Heart right ventricle (tissue), 16 donors: ENCODE results near the gene TAF1C. TPM values are rescaled to one million over a fixed set of nuclear protein-coding genes. Genes with fewer than 3 reads are reported as not detected.

ENCODE experiments used
- ATAC-seq, 8 donors: fragments of 200-7000 bp; cut with Tn5 transposase; one replicate each; pipeline ENCODE4 v1.9.1; 2020; ENCODE audit warnings: mild to moderate bottlenecking in 8 of 8, moderate library complexity in 8 of 8, moderate number of reproducible peaks in 1 of 8
- DNase-seq, 2 donors: peaks; one replicate each; pipeline ENCODE4 v3.0.0-alpha.2; 2020
- H3K27ac ChIP-seq, 10 donors: fragments of 200-600 bp; sonication (generic) in 2 of 10; one replicate each; pipeline versions ENCODE4 v1.5.0 to v1.8.0; 2020 to 2022; ENCODE audit warnings: mild to moderate bottlenecking in 3 of 10
- H3K27me3 ChIP-seq, 7 donors: fragments of 200-600 bp; one replicate each; pipeline ENCODE4 v1.8.0; 2021 to 2022; ENCODE audit warnings: mild to moderate bottlenecking in 2 of 7
- H3K36me3 ChIP-seq, 9 donors: fragments of 200-600 bp; sonication (generic) in 1 of 9; one replicate each; pipeline versions ENCODE4 v1.5.0 to v1.8.0; 2020 to 2022; ENCODE audit warnings: mild to moderate bottlenecking in 2 of 9
- H3K4me1 ChIP-seq, 9 donors: fragments of 200-600 bp; sonication (generic) in 1 of 9; one replicate each; pipeline versions ENCODE4 v1.5.0 to v1.8.0; 2020 to 2022; ENCODE audit warnings: mild to moderate bottlenecking in 4 of 9
- H3K4me3 ChIP-seq, 10 donors: fragments of 200-600 bp; sonication (generic) in 2 of 10; one replicate each; pipeline versions ENCODE4 v1.5.0 to v1.8.0; 2020 to 2022; ENCODE audit warnings: mild to moderate bottlenecking in 7 of 10, moderate library complexity in 2 of 10
- H3K9me3 ChIP-seq, 11 donors: fragments of 200-600 bp in 10 of 11; sonication (generic) in 2 of 11; one replicate each; pipeline versions ENCODE4 v1.5.0 to v1.8.0; 2013 to 2022; ENCODE audit warnings: mild to moderate bottlenecking in 2 of 11, control low read depth in 1 of 11, moderate library complexity in 1 of 11
- CTCF ChIP-seq, 9 donors: fragments of 200-600 bp; sonication (generic) in 2 of 9; IDR thresholded peaks; one replicate each; pipeline versions ENCODE4 v1.5.0 to v1.8.0; 2021 to 2022; ENCODE audit warnings: antibody characterized with exemption in 9 of 9, mild to moderate bottlenecking in 5 of 9, moderate library complexity in 1 of 9
- WGBS, 2 donors: extraction: QIAGEN DNeasy Blood & Tissue Kit; methylation state at CpG; one replicate each; pipeline ENCODE4 v1.1.7; 2013; ENCODE audit warnings: inconsistent platforms in 1 of 2; 5-methylcytosine and 5-hydroxymethylcytosine counted together
- intact Hi-C, 10 donors: fragments of 100-400 bp; cut with DNase I; formaldehyde crosslinking; loops; one replicate each; pipeline versions ENCODE4 v1.11.1 to v1.14.2; 2022
- polyA plus RNA-seq, 2 donors: library from polyadenylated mRNA; stranded (reverse); fragments of 200-250 nt; gene quantifications; one replicate each; pipeline ENCODE4 v1.2.3, GENCODE V29; 2013
- total RNA-seq, 10 donors: library from RNA; stranded (reverse); fragmentation: NEBNext Ultra II Directional in 3 of 10; extraction: Animal tissue kit (Norgen Biotek cat#: 25700) in 3 of 10; gene quantifications; one replicate each; pipeline versions ENCODE4 v1.2.1 to v1.2.4, GENCODE V29; 2021 to 2023
- donor health status: Arrhythmogenic right ventricular cardiomyopathy.
- donor health status: ischemic (EF 13 %, LVEDD 7.1; RV severe dilation, severe dysfunction).
- donor health status: healthy with polysubstance abuse.
- donor health status: DM: no; HTN: yes; CAD: no.
- donor health status: DM: no; HTN: no; CAD: no.
- donor health status: ischemic (EF 25% LVEDD 6.9; RV normal size, moderate dysfunction).
- donor health status: ischemic (EF 25% LVEDD 5.7; RV mildly dilated, moderate dysfunction).
- donor health status: healthy.
- donor health status: DM: yes; HTN: yes; CAD: no.
- donor health status: Ischemic cardiomyopathy.
- donor health status: ischemic (EF 35%, LVEDD 5.7; RV mildly dilated, moderate dysfunction).
- donor health status: nonischemic (EF 11% LVEDD 7.7; RV severe dilation, severe dysfunction).
- donor health status: DM: yes; HTN: yes; CAD: no.
- donor health status: PGD.
- donor health status: ischemic (EF 29% LVEDD 5.4; RV normal size, mild dysfunction).
- donor health status: nonischemic (EF 23%, LVEDD 6.1; RV moderate dilation, normal function).

The TAF1C gene
- total and polyA plus RNA-seq, 12 donors: 14.2 to 76.7 (median 21.6) TPM

DNA sequence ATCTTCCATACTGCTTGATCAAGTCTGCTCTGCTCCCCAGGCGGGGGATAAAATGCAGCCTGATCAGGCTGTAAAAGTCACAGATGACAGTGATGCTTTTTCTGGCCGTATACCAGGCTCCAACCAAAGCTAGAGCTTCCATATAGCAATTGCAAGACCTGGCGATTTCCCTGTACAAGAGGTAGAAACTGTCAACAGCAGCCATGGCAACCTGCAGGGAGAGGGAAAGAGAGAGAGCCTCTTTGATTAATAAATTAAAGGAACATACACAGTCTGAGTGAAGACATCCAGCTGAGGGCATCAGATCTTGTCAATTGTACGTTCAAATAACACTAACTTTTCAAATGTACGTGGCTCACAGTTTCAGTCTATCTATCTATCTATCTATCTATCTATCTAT is 55.7 kb downstream of the TAF1C start:
- Histone ChIP-seq H3K9me3 (no peaks in the 10 kb centered on the region), H3K27me3 (no peaks in the 10 kb centered on the region), H3K36me3 (peaks cover 0 to 59% (median 14%) of the 10 kb centered on the region in 9 donors), H3K27ac (no peak overlapping the region), H3K4me3 (no peak overlapping the region), H3K4me1 (no peaks in the 10 kb centered on the region)
- intact Hi-C loops: no loop called here
- no peak for TF ChIP-seq CTCF (IDR thresholded peaks at IDR 0.05)
- 75 to 78% methylated on average over 5 of the region's 5 CpGs for WGBS, 2 donors
- ATAC-seq (no peak), DNase-seq (no peak)

Other genes starting within 250 kb of the TAF1C start
- gene OSGIN1, start 233.8 kb downstream of the TAF1C start, total RNA-seq: 10 to 100 TPM in 1 of 10 donors, 1 to 10 TPM in 9; 3.2 to 14.5 (median 5.3) TPM
- 10 to 100 TPM in 1 of 2 donors, 1 to 10 TPM in 1; 5.6 to 10.5 TPM for gene OSGIN1, start 233.8 kb downstream of the TAF1C start, polyA plus RNA-seq
- 1 to 10 TPM in 4 of 10 donors, under 1 TPM in 6; 0.32 to 1.1 (median 0.90) TPM for gene NECAB2, start 218.8 kb downstream of the TAF1C start, total RNA-seq
- 1 to 10 TPM; 1.9 to 3.2 TPM for gene NECAB2, start 218.8 kb downstream of the TAF1C start, polyA plus RNA-seq
- 1 to 10 TPM in 2 of 10 donors, under 1 TPM in 1, not detected in 7; 0.45 to 5.1 (median 1.2) TPM for gene SLC38A8, start 144.3 kb downstream of the TAF1C start, total RNA-seq
- gene SLC38A8, start 144.3 kb downstream of the TAF1C start, polyA plus RNA-seq: 10 to 100 TPM in 1 of 2 donors, not detected in 1; 30.8 TPM
- 100 to 1,000 TPM in 1 of 10 donors, 10 to 100 TPM in 9; 55.9 to 122 (median 73.5) TPM for gene MBTPS1, start 70.1 kb downstream of the TAF1C start, total RNA-seq
- 10 to 100 TPM; 41.4 to 45.1 TPM for gene MBTPS1, start 70.1 kb downstream of the TAF1C start, polyA plus RNA-seq
- 10 to 100 TPM; 19.4 to 38.5 (median 25.3) TPM for gene HSDL1, start 41.9 kb downstream of the TAF1C start, total RNA-seq
- 10 to 100 TPM in 1 of 2 donors, 1 to 10 TPM in 1; 9.9 to 13.7 TPM for gene HSDL1, start 41.9 kb downstream of the TAF1C start, polyA plus RNA-seq
- gene DNAAF1, start 41.7 kb downstream of the TAF1C start, total RNA-seq: under 1 TPM in 3 of 10 donors, not detected in 7; 0.23 to 0.54 (median 0.28) TPM
- gene DNAAF1, start 41.7 kb downstream of the TAF1C start, polyA plus RNA-seq: 1 to 10 TPM in 1 of 2 donors, under 1 TPM in 1; 0.33 to 2.6 TPM
- 1 to 10 TPM in 3 of 10 donors, under 1 TPM in 3, not detected in 4; 0.52 to 2.2 (median 0.85) TPM for gene ADAD2, start 4.1 kb upstream of the TAF1C start, total RNA-seq
- gene ADAD2, start 4.1 kb upstream of the TAF1C start, polyA plus RNA-seq: 1 to 10 TPM in 1 of 2 donors, under 1 TPM in 1; 0.36 to 5.9 TPM
- not detected for gene KCNG4, start 53.0 kb upstream of the TAF1C start, total RNA-seq
- not detected for gene KCNG4, start 53.0 kb upstream of the TAF1C start, polyA plus RNA-seq
- 1 to 10 TPM in 5 of 10 donors, under 1 TPM in 5; 0.55 to 2.1 (median 0.98) TPM for gene WFDC1, start 107.8 kb upstream of the TAF1C start, total RNA-seq
- gene WFDC1, start 107.8 kb upstream of the TAF1C start, polyA plus RNA-seq: 1 to 10 TPM; 2.6 to 5.7 TPM
- gene ATP2C2, start 181.5 kb upstream of the TAF1C start, total RNA-seq: not detected
- gene ATP2C2, start 181.5 kb upstream of the TAF1C start, polyA plus RNA-seq: under 1 TPM in 1 of 2 donors, not detected in 1; 0.01 TPM